Transverse colon (tissue), 4 donors: ENCODE results near the gene CAPN5. TPM values are rescaled to one million over a fixed set of nuclear protein-coding genes. Genes with fewer than 3 reads are reported as not detected.
"Not testable (repeated sequence)": the region's sequence is repeated elsewhere in the genome, so short reads cannot be mapped to it uniquely, and the experiment has no call there.

ENCODE experiments used
- DNase-seq: peaks from one replicate; pipeline ENCODE4 v3.0.0-alpha.2; 2019
- H3K27ac ChIP-seq, 4 donors: fragments of 200-600 bp; sonication (generic); 2 replicates each; pipeline ENCODE4 v1.5.1; 2016 to 2018; ENCODE audit warnings: inconsistent platforms in 4 of 4
- H3K27me3 ChIP-seq: fragments of 200-600 bp; sonication (generic); 2 replicates; pipeline ENCODE4 v1.5.1; 2017; ENCODE audit warnings: inconsistent platforms
- H3K36me3 ChIP-seq, 4 donors: fragments of 200-600 bp; sonication (generic); 2 replicates each; pipeline ENCODE4 v1.5.1; 2017 to 2019; ENCODE audit warnings: inconsistent platforms in 4 of 4
- H3K4me1 ChIP-seq, 4 donors: fragments of 200-600 bp; sonication (generic); 2 replicates each; pipeline ENCODE4 v1.5.1; 2017 to 2020; ENCODE audit warnings: inconsistent platforms in 4 of 4
- H3K4me3 ChIP-seq, 4 donors: fragments of 200-600 bp; sonication (generic); 1 replicate in 1 of 4; 2 replicates in 3 of 4; pipeline versions ENCODE4 v1.5.1 to v1.6.1; 2017 to 2019; ENCODE audit warnings: inconsistent platforms in 4 of 4
- H3K9me3 ChIP-seq, 2 donors: fragments of 200-600 bp; sonication (generic); 2 replicates each; pipeline ENCODE4 v1.5.1; 2017 to 2019; ENCODE audit warnings: inconsistent platforms in 2 of 2
- EP300 ChIP-seq: sonication (generic); formaldehyde crosslinking; IDR thresholded peaks from one replicate; pipeline ENCODE4 v1.6.1; 2017; ENCODE audit warnings: antibody characterized with exemption, low read depth
- POLR2A ChIP-seq: fragments of 450-650 bp; IDR thresholded peaks from one replicate; pipeline ENCODE4 v1.6.1; 2016; ENCODE audit warnings: antibody characterized with exemption, mild to moderate bottlenecking, moderate library complexity
- POLR2AphosphoS5 ChIP-seq, 3 donors: sonication (generic); formaldehyde crosslinking; IDR thresholded peaks; one replicate each; pipeline ENCODE4 v1.6.1; 2016; ENCODE audit warnings: antibody characterized with exemption in 3 of 3
- WGBS, 2 donors: methylation state at CpG; one replicate each; pipeline ENCODE4 v1.1.5; 2018; ENCODE audit warnings: low coverage in 1 of 2; 5-methylcytosine and 5-hydroxymethylcytosine counted together
- in situ Hi-C, 4 donors: fragments of 200-750 bp; cut with MboI; loops; one replicate each; pipeline versions ENCODE4 v1.15.0 to v1.15.1; 2017; ENCODE audit warnings: low sequenced_read_pairs in 3 of 4, low pct_ligation_motif_present in 1 of 4, low pct_unique_long_range_greater_than_20kb in 1 of 4
- intact Hi-C: fragments of 100-400 bp; cut with DNase I; formaldehyde crosslinking; loops from one replicate; pipeline ENCODE4 v1.15.1; 2023; ENCODE audit warnings: low total_unique reads
- total RNA-seq, 4 donors: library from RNA; depleted of rRNA; stranded (reverse); fragments of >200 nt; gene quantifications; one replicate each; pipeline ENCODE4 v1.1.0, GENCODE V29; 2016
- TF ChIP-seq, protein P1 (sequence below), 5 experiments: fragments of 200-600 bp in 3 of 5; fragments of 450-650 bp in 2 of 5; sonication (generic) in 3 of 5; IDR thresholded peaks; 1 replicate in 2 of 5; 2 replicates in 3 of 5; pipeline ENCODE4 v1.5.1; 2016 to 2017; ENCODE audit warnings: antibody characterized with exemption in 5 of 5, inconsistent platforms in 3 of 5, mild to moderate bottlenecking in 2 of 5, moderate library complexity in 1 of 5

CAPN5 gene
- total RNA-seq, 4 donors from 2014 or later: 210 to 290 (median 214) TPM

DNA sequence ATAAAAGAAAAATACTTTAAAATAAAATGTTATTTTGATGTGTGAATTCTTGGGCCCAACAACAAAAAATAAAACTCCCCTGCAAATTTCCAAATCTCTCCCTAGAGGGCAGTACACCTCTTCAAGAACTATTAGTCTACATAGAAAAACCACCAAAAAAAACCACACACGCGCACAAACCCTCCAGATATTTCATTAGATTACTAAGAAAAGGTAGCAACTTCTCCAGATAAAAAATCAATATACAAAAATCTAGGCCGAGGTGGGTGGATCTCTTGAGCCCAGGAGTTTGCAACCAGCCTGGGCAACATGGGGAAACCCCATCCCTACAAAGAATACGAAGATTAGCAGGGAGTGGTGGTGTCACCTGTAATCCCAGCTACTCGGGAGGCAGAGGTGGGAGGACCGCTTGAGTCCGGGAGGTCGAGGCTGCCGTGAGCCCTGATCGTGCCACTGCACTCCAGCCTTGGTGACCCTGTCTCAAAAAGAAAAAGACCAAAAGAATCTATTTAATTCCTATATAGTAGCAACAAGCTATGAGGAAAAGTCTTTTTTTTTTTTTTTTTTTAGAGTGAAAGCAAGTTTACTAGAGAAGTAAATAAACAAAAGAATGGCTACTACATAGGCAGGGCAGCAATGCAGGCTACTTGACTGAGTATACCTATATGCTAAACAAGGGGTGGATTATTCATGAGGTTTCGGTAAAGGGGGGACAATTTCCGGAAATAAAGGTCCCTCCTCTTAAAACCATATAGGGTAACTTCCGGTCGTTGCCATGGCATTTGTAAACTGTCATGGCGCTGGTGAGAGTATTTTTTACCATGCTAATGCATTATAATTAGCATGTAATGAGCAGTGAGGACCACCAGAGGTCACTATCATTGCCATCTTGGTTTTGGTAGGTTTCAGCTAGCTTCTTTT is 19.5 kb upstream of the CAPN5 start:
- no peaks in the 10 kb centered on the region for H3K9me3 ChIP-seq
- 1 to 3% methylated on average over 14 to 15 of the region's 15 CpGs for WGBS, 2 donors
- H3K36me3 ChIP-seq: no peaks in the 10 kb centered on the region
- in situ Hi-C loops: loop anchor here in 3 of 4 donors (5.0 to 25.0 kb wide), 7 partner anchors 35 to 310 kb away; no protein-coding TSS in a partner anchor
- DNase-seq: peak; percentile 84
- peak overlapping the region; percentile 78 to 84 (median 81) for H3K27ac ChIP-seq
- H3K27me3 ChIP-seq: peaks cover 7% of the 10 kb centered on the region
- H3K4me1 ChIP-seq: peaks cover 4 to 33% (median 20%) of the 10 kb centered on the region in 4 donors
- TF ChIP-seq EP300: no peak
- TF ChIP-seq, protein P1, sequence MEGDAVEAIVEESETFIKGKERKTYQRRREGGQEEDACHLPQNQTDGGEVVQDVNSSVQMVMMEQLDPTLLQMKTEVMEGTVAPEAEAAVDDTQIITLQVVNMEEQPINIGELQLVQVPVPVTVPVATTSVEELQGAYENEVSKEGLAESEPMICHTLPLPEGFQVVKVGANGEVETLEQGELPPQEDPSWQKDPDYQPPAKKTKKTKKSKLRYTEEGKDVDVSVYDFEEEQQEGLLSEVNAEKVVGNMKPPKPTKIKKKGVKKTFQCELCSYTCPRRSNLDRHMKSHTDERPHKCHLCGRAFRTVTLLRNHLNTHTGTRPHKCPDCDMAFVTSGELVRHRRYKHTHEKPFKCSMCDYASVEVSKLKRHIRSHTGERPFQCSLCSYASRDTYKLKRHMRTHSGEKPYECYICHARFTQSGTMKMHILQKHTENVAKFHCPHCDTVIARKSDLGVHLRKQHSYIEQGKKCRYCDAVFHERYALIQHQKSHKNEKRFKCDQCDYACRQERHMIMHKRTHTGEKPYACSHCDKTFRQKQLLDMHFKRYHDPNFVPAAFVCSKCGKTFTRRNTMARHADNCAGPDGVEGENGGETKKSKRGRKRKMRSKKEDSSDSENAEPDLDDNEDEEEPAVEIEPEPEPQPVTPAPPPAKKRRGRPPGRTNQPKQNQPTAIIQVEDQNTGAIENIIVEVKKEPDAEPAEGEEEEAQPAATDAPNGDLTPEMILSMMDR (IDR thresholded peaks at IDR 0.05): peak; percentile 69 to 90 (median 78)
- intact Hi-C loops: loop anchor here (1.0 to 10.0 kb wide), 2 partner anchors 44 to 138 kb away; no protein-coding TSS in a partner anchor
- H3K4me3 ChIP-seq: peak overlapping the region in 3 of 4 donors; percentile 22 to 51 (median 33)

DNA sequence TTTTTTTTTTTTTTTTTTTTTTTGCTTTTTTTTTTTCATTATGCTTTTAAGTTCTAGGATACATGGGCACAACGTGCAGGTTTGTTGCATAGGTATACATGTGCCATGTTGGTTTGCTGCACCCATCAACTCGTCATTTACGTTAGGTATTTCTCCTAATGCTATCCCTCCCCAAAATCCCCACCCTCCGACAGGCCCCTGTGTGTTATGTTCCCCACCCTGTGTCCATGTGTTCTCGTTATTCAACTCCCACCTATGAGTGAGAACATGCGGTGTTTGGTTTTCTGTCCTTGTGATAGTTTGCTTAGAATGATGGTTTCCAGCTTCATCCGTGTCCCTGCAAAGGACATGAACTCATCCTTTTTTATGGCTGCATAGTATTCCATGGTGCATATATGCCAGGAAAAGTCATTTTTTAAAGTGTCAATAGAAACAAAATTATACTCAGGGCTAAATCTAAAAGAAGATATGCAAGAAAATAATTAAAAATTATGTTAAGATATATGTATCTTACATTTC is 18.8 kb upstream of the CAPN5 start:
- in situ Hi-C loops: loop anchor here in 3 of 4 donors (5.0 to 25.0 kb wide), 7 partner anchors 34 to 311 kb away; no protein-coding TSS in a partner anchor
- not testable (repeated sequence) for H3K4me3 ChIP-seq, H3K9me3 ChIP-seq, H3K36me3 ChIP-seq, DNase-seq, H3K27me3 ChIP-seq
- intact Hi-C loops: loop anchor here (1.0 to 10.0 kb wide), 2 partner anchors 43 to 137 kb away; no protein-coding TSS in a partner anchor
- Histone ChIP-seq H3K4me1 (peaks cover 4 to 33% (median 20%) of the 10 kb centered on the region in 4 donors), H3K27ac (peak overlapping the region; percentile 78 to 92 (median 84))
- WGBS, 2 donors: 76 to 92% methylated on average over 6 to 7 of the region's 7 CpGs

DNA sequence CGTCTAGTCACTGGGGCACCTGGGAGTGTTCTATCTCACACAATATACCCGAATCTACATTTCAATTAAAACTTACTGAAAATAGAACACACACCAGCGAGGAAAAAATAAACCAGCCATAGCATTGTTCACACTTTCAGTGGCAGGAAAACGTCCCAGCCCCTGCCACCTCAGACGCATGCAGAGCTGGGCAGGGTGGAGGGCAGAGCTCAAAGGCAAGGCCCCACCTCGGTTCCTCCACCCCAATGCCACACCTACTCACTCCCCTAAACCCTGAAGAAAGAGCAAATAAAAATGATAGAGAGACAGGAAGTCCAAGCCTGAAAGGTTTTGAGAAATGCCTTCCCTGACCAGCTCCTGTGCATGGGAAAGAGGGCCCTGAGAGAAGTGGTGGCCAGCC is 17.7 kb upstream of the CAPN5 start:
- intact Hi-C loops (loop anchor here (10.0 kb wide), 1 partner anchor 136 kb away; no protein-coding TSS in a partner anchor), in situ Hi-C loops (loop anchor here in 3 of 4 donors (5.0 to 25.0 kb wide), 7 partner anchors 33 to 312 kb away; no protein-coding TSS in a partner anchor)
- WGBS, 2 donors: 44 to 46% methylated on average over 6 of the region's 6 CpGs
- Histone ChIP-seq H3K4me1 (peaks cover 4 to 33% (median 20%) of the 10 kb centered on the region in 4 donors), H3K4me3 (no peak overlapping the region), H3K9me3 (no peaks in the 10 kb centered on the region), H3K27me3 (peaks cover 7% of the 10 kb centered on the region), H3K27ac (peak overlapping the region; percentile 78 to 92 (median 84)), H3K36me3 (no peaks in the 10 kb centered on the region)
- TF ChIP-seq POLR2A (peak; percentile 12), EP300 (no peak), POLR2AphosphoS5 (IDR thresholded peaks at IDR 0.05) (peak in 1 of 3 donors; percentile 56)
- peak; percentile 81 for DNase-seq

GRCh38 chr11:77051511-77051910 is 15.3 kb upstream of the CAPN5 start:
- H3K4me3 ChIP-seq: no peak overlapping the region
- WGBS, 2 donors: 85 to 94% methylated on average over 3 of the region's 3 CpGs
- H3K36me3 ChIP-seq: no peaks in the 10 kb centered on the region
- no peak for TF ChIP-seq POLR2AphosphoS5 (IDR thresholded peaks at IDR 0.05)
- TF ChIP-seq, protein P1 (IDR thresholded peaks at IDR 0.05): no peak
- no peak for TF ChIP-seq EP300
- no peak for TF ChIP-seq POLR2A
- H3K4me1 ChIP-seq: peaks cover 0 to 25% (median 13%) of the 10 kb centered on the region in 4 donors
- in situ Hi-C loops (loop anchor here in 1 of 4 donors (5.0 kb wide), 1 partner anchor 41 kb away; no protein-coding TSS in a partner anchor), intact Hi-C loops (no loop called here)
- no peak overlapping the region for H3K27ac ChIP-seq
- DNase-seq: no peak
- H3K9me3 ChIP-seq: peaks cover 5 to 6% of the 10 kb centered on the region in 2 donors
- no peaks in the 10 kb centered on the region for H3K27me3 ChIP-seq

DNA sequence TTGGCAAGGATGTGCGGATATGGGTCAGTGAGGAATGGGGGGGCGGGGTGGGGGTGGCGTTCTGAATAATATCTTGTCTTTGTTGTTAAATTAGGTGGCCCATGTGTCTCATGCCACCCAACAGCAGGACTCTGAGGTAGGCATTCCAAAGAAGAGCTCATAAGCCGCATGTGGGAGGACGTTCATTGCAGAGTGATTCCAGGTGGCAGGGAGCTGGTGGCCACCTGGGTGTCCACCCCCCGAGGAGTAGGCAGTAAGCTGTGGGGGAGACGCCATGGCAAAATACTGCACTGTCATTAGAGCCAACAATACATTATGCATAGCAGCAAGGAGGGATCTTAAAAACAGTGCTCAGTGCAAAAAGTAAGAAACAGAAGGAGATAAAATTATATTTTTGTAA is 14.3 kb upstream of the CAPN5 start:
- Histone ChIP-seq H3K27me3 (no peaks in the 10 kb centered on the region), H3K36me3 (no peaks in the 10 kb centered on the region), H3K9me3 (peaks cover 10 to 16% of the 10 kb centered on the region in 2 donors), H3K4me3 (no peak overlapping the region), H3K4me1 (peaks cover 0 to 16% (median 10%) of the 10 kb centered on the region in 4 donors), H3K27ac (no peak overlapping the region)
- 79 to 80% methylated on average over 6 to 7 of the region's 7 CpGs for WGBS, 2 donors
- intact Hi-C loops (no loop called here), in situ Hi-C loops (loop anchor here in 1 of 4 donors (5.0 kb wide), 1 partner anchor 40 kb away; no protein-coding TSS in a partner anchor)
- DNase-seq: no peak
- TF ChIP-seq, protein P1 (IDR thresholded peaks at IDR 0.05): no peak
- TF ChIP-seq EP300 (no peak), POLR2AphosphoS5 (IDR thresholded peaks at IDR 0.05) (no peak), POLR2A (no peak)
